ENCODE measurements around the gene SACS. TPM values are rescaled to one million over a fixed set of nuclear protein-coding genes. Genes with fewer than 3 reads are reported as not detected.

Gene SACS
- total and polyA plus RNA-seq, 3 experiments from 2014 or later = 7.8 to 50.6 (median 48.1) TPM

DNA sequence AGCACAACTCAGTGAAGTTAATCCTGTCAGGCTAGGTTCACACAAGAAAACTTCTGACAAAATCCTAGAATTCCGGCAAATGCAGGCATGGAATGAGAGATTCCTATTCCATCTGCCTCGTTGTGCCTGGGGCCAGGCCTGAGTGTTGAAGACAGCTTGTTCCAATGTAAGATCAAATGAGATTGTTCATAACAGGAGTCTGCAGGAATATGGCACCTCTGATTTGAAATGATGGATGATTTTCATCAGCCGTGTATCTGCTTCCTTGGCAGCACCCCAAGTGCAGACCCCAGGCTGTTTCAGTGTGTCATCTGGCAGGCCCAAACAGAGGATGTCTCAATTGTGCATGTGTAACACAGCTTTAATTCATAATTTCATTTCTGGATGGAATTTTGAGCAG, 35.3 kb upstream of the SACS start:
- CTCF ChIA-PET = no interaction called here

DNA sequence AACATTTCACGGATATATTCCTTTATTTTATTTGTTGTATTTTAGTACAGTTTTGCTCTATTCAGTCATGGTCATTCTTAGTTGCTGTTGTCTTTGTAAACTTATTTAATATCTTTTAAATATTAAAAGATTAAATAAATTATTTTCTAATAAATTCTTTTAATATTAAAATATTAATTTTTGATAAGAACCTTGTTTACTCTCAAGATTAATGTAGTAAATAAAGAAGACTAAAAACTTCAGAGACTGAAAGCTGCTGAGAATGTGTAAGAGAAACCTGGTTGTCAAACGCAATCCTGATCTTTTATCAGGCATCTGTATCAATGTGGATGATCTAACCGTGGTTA, 34.4 kb upstream of the SACS start:
- H3K9me3 Mint-ChIP-seq = no peaks in the 10 kb centered on the region
- Histone ChIP-seq H3K36me3 (ENCODE audit: insufficient read depth, low read length) (no peaks in the 10 kb centered on the region), H3K27me3 (ENCODE audit: insufficient read depth, low read length, poor library complexity, severe bottlenecking) (no peaks in the 10 kb centered on the region), H3K9me3 (ENCODE audit: low read length) (no peaks in the 10 kb centered on the region), H3K4me1 (ENCODE audit: insufficient read depth, low read length) (peaks cover 5% of the 10 kb centered on the region), H3K4me3 (ENCODE audit: low read length) (no peak overlapping the region), H3K27ac (ENCODE audit: low read depth, low read length) (no peak overlapping the region)
- CTCF ChIA-PET = interaction anchor here (1.3 to 1.9 kb wide), 5 partner anchors 10 to 493 kb away, joined by 3 to 5 read pairs (median 4); partner anchors contain the start of gene MIPEP
- no peak overlapping the region for H3K4me3 Mint-ChIP-seq
- H3K27ac Mint-ChIP-seq = no peak overlapping the region
- H3K4me1 Mint-ChIP-seq = peaks cover 4 to 5% (median 4%) of the 10 kb centered on the region in 3 donors
- POLR2A ChIA-PET = no interaction called here
- no peak for DNase-seq
- H3K36me3 Mint-ChIP-seq = no peaks in the 10 kb centered on the region
- peaks cover 6 to 20% of the 10 kb centered on the region in 2 donors for H3K27me3 Mint-ChIP-seq

More for the DNA sequence above, 35.3 kb upstream of the SACS start:
- Histone ChIP-seq H3K9me3 (ENCODE audit: low read length) (no peaks in the 10 kb centered on the region), H3K36me3 (ENCODE audit: insufficient read depth, low read length) (no peaks in the 10 kb centered on the region), H3K4me3 (ENCODE audit: low read length) (no peak overlapping the region), H3K4me1 (ENCODE audit: insufficient read depth, low read length) (peaks cover 5% of the 10 kb centered on the region), H3K27ac (ENCODE audit: low read depth, low read length) (no peak overlapping the region), H3K27me3 (ENCODE audit: insufficient read depth, low read length, poor library complexity, severe bottlenecking) (no peaks in the 10 kb centered on the region)
- Mint-ChIP-seq H3K4me3 (no peak overlapping the region), H3K27ac (no peak overlapping the region), H3K4me1 (peaks cover 4 to 5% (median 4%) of the 10 kb centered on the region in 3 donors), H3K36me3 (no peaks in the 10 kb centered on the region), H3K27me3 (peaks cover 6 to 20% of the 10 kb centered on the region in 2 donors), H3K9me3 (no peaks in the 10 kb centered on the region)
- DNase-seq = no peak
- POLR2A ChIA-PET = no interaction called here

DNA sequence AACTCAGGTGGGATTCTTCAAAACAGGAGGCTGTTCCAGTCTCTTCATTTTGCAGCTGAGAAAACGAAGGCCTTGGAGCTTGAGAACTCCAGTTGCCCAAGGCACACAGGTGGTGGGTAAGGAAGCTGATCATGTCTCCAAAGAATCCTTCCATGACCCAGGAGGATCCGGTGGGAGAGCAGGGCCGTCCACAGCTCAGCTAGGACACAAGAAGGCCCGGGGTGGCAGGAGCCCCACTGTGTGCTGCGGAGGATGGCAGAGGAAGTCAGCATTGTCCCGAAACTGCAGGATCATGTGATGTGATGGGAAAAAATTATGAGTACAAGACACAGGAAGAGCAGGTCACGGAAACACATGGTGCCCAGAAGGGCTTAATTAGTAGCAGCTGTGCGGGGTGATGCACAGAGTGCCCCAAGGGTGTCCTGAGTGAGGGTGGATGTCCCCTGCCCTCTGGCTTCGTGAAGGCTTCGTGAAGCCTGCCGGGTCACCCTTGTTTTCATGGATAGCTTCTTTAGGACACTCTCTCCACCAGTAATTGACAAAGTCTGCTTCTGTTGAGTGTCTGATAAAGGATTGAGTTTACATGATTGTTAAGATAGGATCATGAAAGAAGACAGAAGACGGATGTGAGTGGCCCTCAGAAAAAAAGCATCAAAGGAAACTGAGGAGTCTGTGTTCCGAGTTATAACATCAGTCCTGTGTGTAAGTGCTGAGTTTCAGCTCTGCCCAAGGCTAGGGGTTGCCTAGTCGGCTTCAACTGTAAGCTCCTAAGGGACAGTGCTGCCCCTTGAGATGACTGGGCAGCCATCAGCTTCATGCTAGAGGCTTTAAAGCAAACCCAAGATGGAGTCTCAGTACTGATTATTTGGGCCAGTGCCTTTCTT, 33.8 kb upstream of the SACS start:
- DNase-seq = no peak
- H3K36me3 Mint-ChIP-seq = no peaks in the 10 kb centered on the region
- Histone ChIP-seq H3K36me3 (ENCODE audit: insufficient read depth, low read length) (no peaks in the 10 kb centered on the region), H3K27ac (ENCODE audit: low read depth, low read length) (no peak overlapping the region), H3K4me1 (ENCODE audit: insufficient read depth, low read length) (peaks cover 5% of the 10 kb centered on the region), H3K27me3 (ENCODE audit: insufficient read depth, low read length, poor library complexity, severe bottlenecking) (no peaks in the 10 kb centered on the region), H3K4me3 (ENCODE audit: low read length) (no peak overlapping the region), H3K9me3 (ENCODE audit: low read length) (no peaks in the 10 kb centered on the region)
- H3K27ac Mint-ChIP-seq = peak overlapping the region in 1 of 8 donors; percentile 49
- ChIA-PET CTCF (interaction anchor here (1.3 to 1.9 kb wide), 7 partner anchors 9 to 493 kb away, joined by 3 to 5 read pairs (median 4); partner anchors contain the start of gene MIPEP), POLR2A (no interaction called here)
- peaks cover 4 to 5% (median 4%) of the 10 kb centered on the region in 3 donors for H3K4me1 Mint-ChIP-seq
- peaks cover 6 to 14% of the 10 kb centered on the region in 2 donors for H3K27me3 Mint-ChIP-seq
- no peaks in the 10 kb centered on the region for H3K9me3 Mint-ChIP-seq
- peak overlapping the region in 1 of 7 donors; percentile 78 for H3K4me3 Mint-ChIP-seq

DNA sequence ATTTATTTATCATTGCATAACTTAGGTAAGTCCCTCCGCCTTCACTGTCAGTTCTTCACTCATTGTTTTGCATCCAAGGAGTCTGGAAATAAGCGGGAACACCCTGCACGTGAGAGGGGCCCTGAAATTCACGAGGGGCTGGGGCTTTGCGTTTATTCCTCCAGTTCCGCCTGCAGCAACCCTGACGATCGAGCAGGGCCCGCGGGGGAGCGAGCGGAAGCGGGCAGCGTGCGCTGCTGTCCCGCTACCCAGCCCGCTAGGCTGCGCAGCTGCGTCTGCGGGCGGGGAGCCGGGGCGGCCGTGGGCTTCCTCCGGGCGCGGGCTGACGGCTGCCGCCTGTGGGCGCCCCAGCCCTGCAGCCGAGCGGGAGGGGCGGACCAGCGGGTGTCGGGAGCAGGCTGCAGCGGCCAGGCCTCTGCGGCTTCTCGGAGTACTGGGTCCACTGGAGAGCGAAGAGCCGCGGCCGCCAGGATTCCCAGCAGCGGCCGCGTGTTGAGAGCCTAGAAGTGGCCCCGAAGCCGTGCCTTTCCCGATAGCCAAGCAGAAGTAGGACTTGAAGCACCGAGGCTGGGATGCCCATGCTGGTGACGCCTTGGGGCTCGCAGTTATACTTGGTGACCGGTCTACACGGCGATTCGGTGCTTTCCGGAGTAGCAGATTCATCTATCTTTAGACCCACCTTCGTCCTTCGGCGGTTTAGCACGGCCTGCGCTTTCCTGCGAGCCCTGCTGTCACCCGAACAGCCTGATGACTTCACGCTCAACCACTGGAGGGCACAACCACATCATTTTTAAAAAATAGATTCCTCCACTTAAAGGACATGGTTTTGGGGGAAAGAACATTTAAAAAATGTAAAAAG, 32.9 kb upstream of the SACS start:
- H3K4me3 ChIP-seq (ENCODE audit: low read length) = peak overlapping the region; percentile 64
- ChIA-PET POLR2A (no interaction called here), CTCF (interaction anchor here (1.3 to 1.9 kb wide), 6 partner anchors 10 to 494 kb away, joined by 3 to 5 read pairs (median 4); partner anchors contain the start of gene MIPEP)

DNA sequence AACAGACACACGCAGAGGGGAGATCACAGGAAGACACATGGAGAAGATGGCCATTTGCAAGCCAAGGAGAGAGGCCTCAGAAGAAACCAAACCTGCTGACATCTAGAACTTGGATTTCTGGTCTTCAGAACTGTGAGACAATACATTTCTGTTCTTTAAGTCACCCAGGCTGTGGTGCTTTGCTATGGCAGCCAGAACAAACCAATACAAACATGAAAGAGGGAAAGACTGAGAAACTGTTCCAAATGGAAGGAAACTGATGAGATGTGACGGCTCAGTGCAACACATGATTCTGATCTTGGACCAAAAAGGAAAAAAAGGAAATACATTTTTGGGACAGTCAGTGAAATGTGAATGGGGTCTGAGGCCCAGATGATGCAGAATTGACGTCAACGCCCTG, 30.2 kb upstream of the SACS start:
- no peaks in the 10 kb centered on the region for H3K9me3 ChIP-seq (ENCODE audit: low read length)
- H3K9me3 Mint-ChIP-seq = no peaks in the 10 kb centered on the region
- no peak overlapping the region for H3K27ac ChIP-seq (ENCODE audit: low read depth, low read length)
- POLR2A ChIA-PET = no interaction called here
- H3K27me3 ChIP-seq (ENCODE audit: insufficient read depth, low read length, poor library complexity, severe bottlenecking) = no peaks in the 10 kb centered on the region
- peak overlapping the region in 1 of 7 donors; percentile 0 for H3K4me3 Mint-ChIP-seq
- H3K27me3 Mint-ChIP-seq = peaks cover 3 to 5% of the 10 kb centered on the region in 2 donors
- H3K27ac Mint-ChIP-seq = no peak overlapping the region
- CTCF ChIA-PET = no interaction called here
- H3K4me1 Mint-ChIP-seq = peaks cover 4 to 5% (median 4%) of the 10 kb centered on the region in 3 donors
- peaks cover 5% of the 10 kb centered on the region for H3K4me1 ChIP-seq (ENCODE audit: insufficient read depth, low read length)
- no peak for DNase-seq
- no peak overlapping the region for H3K4me3 ChIP-seq (ENCODE audit: low read length)
- no peaks in the 10 kb centered on the region for H3K36me3 ChIP-seq (ENCODE audit: insufficient read depth, low read length)
- H3K36me3 Mint-ChIP-seq = no peaks in the 10 kb centered on the region

More for the DNA sequence above, 32.9 kb upstream of the SACS start:
- Mint-ChIP-seq H3K27ac (peak overlapping the region in 4 of 8 donors; percentile 24 to 89 (median 78)), H3K27me3 (peaks cover 4 to 12% of the 10 kb centered on the region in 2 donors), H3K36me3 (no peaks in the 10 kb centered on the region), H3K9me3 (no peaks in the 10 kb centered on the region), H3K4me1 (peaks cover 4 to 5% (median 4%) of the 10 kb centered on the region in 3 donors), H3K4me3 (peak overlapping the region; percentile 76 to 92 (median 81))
- Histone ChIP-seq H3K27me3 (ENCODE audit: insufficient read depth, low read length, poor library complexity, severe bottlenecking) (no peaks in the 10 kb centered on the region), H3K27ac (ENCODE audit: low read depth, low read length) (no peak overlapping the region), H3K9me3 (ENCODE audit: low read length) (no peaks in the 10 kb centered on the region), H3K4me1 (ENCODE audit: insufficient read depth, low read length) (peaks cover 5% of the 10 kb centered on the region), H3K36me3 (ENCODE audit: insufficient read depth, low read length) (no peaks in the 10 kb centered on the region)
- peak; percentile 24 to 65 (median 46) for DNase-seq

DNA sequence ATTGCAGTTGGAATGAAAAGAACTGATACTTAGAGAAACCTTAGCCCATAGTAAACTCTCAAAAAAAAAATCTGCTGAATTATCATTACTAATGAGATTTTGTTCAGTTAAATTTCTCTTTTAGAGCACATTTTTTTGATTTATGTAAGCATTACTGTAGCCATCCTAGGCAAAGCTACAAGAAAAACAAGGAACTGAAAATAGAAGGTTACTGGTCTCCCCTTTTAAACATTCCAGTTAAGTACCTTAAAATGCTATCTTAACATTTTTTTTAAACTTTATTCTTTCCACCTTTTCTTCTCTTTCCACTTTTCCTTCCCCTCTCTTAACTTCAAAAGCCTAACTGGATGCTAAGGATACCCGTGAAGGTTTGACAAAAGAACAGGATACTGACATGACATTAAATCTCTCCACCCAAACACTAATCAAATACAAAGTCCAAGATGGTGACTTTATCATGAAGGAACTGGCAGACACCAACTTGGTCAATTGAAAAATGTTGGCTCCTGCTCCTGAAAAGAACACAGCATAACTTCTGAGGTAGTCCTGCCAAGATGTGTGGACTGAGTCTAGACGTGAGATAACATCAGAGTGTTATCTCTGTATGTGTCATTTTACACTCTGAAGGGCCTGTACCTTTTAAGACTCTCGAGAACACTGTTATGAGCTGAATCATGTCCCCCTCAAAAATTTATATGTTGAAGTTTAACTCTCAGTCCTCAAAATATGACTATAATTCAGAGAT, 29.5 kb upstream of the SACS start:
- Mint-ChIP-seq H3K4me1 (peaks cover 4 to 5% (median 4%) of the 10 kb centered on the region in 3 donors), H3K27me3 (peaks cover 3 to 5% of the 10 kb centered on the region in 2 donors), H3K9me3 (no peaks in the 10 kb centered on the region), H3K4me3 (peak overlapping the region in 1 of 7 donors; percentile 0), H3K36me3 (no peaks in the 10 kb centered on the region), H3K27ac (no peak overlapping the region)
- ChIA-PET CTCF (no interaction called here), POLR2A (interaction anchor here (0.6 kb wide), 1 partner anchor 14 kb away, joined by 4 read pairs; no protein-coding TSS in a partner anchor)
- H3K36me3 ChIP-seq (ENCODE audit: insufficient read depth, low read length) = no peaks in the 10 kb centered on the region
- no peak overlapping the region for H3K27ac ChIP-seq (ENCODE audit: low read depth, low read length)
- H3K9me3 ChIP-seq (ENCODE audit: low read length) = no peaks in the 10 kb centered on the region
- no peak overlapping the region for H3K4me3 ChIP-seq (ENCODE audit: low read length)
- no peak for DNase-seq
- H3K4me1 ChIP-seq (ENCODE audit: insufficient read depth, low read length) = peaks cover 5% of the 10 kb centered on the region
- H3K27me3 ChIP-seq (ENCODE audit: insufficient read depth, low read length, poor library complexity, severe bottlenecking) = no peaks in the 10 kb centered on the region

DNA sequence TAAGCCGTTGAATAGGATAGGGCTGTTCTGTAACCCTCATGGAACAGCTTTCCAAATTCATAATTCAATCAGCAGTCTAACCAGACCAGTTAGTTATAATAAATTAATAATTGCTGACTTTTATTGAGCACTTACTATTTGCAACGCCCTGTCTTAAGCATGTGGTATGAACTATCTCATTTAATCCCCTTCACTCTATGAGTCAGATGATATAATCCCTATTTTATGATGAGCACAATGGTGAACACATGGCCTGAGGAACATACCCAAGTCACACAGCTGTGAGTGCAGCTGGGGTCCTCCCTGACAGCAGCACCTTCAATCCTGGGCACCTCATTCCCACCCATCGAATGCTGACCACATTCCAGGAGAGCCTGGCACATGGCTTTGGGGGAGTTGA, 28.0 kb upstream of the SACS start:
- Mint-ChIP-seq H3K27me3 (peaks cover 3% of the 10 kb centered on the region in 2 donors), H3K9me3 (no peaks in the 10 kb centered on the region), H3K36me3 (no peaks in the 10 kb centered on the region), H3K4me3 (no peak overlapping the region), H3K4me1 (peaks cover 3 to 4% (median 4%) of the 10 kb centered on the region in 3 donors), H3K27ac (no peak overlapping the region)
- CTCF ChIA-PET = no interaction called here
- Histone ChIP-seq H3K36me3 (ENCODE audit: insufficient read depth, low read length) (no peaks in the 10 kb centered on the region), H3K4me1 (ENCODE audit: insufficient read depth, low read length) (peaks cover 5% of the 10 kb centered on the region), H3K27me3 (ENCODE audit: insufficient read depth, low read length, poor library complexity, severe bottlenecking) (no peaks in the 10 kb centered on the region), H3K27ac (ENCODE audit: low read depth, low read length) (no peak overlapping the region), H3K9me3 (ENCODE audit: low read length) (no peaks in the 10 kb centered on the region), H3K4me3 (ENCODE audit: low read length) (no peak overlapping the region)
- POLR2A ChIA-PET = no interaction called here
- no peak for DNase-seq

Measured in CD8-positive, alpha-beta memory T cell (primary cell).